H1 (cell line): ENCODE measurements around the gene GULP1. TPM values are rescaled to one million over a fixed set of nuclear protein-coding genes. Genes with fewer than 3 reads are reported as not detected.

Experiments
- CBX8 ChIP-seq: fragments of 300-800, 300-1000 bp; sonication (generic); IDR thresholded peaks from 2 replicates; pipeline ENCODE4 v1.7.1; 2016; ENCODE audit warnings: low read depth, low read length, borderline replicate concordance
- FOSL1 ChIP-seq: IDR thresholded peaks from 2 replicates; pipeline ENCODE4 v1.6.1; 2011; ENCODE audit warnings: mild to moderate bottlenecking, low read depth, low read length, moderate library complexity; ENCODE audit not compliant: insufficient read depth
- TEAD4 ChIP-seq: IDR thresholded peaks from 2 replicates; pipeline ENCODE4 v1.6.1; 2012; ENCODE audit warnings: low read depth, low read length, inconsistent platforms, mixed read lengths
- polyA plus RNA-seq, 7 experiments: library from polyadenylated mRNA; depleted of rRNA in 3 of 7; stranded (reverse) in 5 of 7; unstranded in 2 of 7; fragments of >200 nt in 5 of 7; fragments of 200-250 nt in 2 of 7; gene quantifications; 1 replicate in 5 of 7; 2 replicates in 1 of 7; 4 replicates in 1 of 7; pipeline versions ENCODE4 v1.2.1 to v1.2.3, GENCODE V29; 2011 to 2013; ENCODE audit warnings: missing spikeins in 2 of 7, mixed read lengths in 2 of 7
- total RNA-seq: library from RNA; stranded (reverse); fragmentation: NEBNext Ultra II Directional; extraction: Animal tissue kit (Norgen Biotek cat#: 25700); gene quantifications from 2 replicates; pipeline ENCODE4 v1.2.1, GENCODE V29; 2021

Gene GULP1
- total and polyA plus RNA-seq, 2 of the 8 experiments (the other 6 are each of a cell fraction or from before 2014, with no cell fraction given), result 69.7 to 139 TPM

DNA sequence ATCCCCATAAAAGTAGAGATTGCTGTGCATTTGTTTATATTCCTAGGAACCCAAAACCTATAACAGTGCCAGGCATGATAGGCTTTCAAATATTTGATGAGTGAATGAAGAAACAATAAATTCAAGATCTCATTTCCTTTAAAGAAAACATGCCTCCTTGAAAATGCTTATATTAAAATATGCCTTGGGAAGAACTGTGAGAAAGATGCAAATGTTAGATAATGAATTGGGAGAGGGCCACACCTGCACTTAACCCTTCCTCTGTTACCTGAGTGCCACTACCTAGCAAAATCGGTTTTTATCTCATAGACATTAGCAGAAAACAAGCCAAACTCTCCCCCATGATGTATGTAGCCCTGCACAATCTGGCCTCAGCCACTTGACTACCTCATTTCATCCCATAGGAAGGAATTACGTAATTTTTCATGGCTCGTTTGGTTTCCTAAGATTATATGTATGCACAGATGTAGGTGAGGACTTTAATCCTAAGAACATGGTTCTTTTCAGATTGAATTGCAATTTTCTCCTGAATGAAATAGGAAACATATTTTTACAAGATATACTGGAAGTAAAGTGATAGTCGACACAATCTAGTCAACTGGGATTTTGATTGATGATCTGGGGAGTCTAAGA lies 25.2 kb downstream of the GULP1 start (continued):
- TF ChIP-seq CBX8 (no peak), FOSL1 (no peak), TEAD4 (no peak)
